Upper lobe of left lung (tissue), 6 donors: Measurements from ENCODE around the gene BLCAP. TPM values are rescaled to one million over a fixed set of nuclear protein-coding genes. Genes with fewer than 3 reads are reported as not detected.
A peak's percentile ranks its signal among the peaks of the same experiment; 100 is the strongest.

Experiments
- ATAC-seq, 2 donors: fragments of 200-7000 bp; cut with Tn5 transposase; one replicate each; pipeline ENCODE4 v1.9.1; 2022; ENCODE audit warnings: mild to moderate bottlenecking in 2 of 2, moderate library complexity in 2 of 2; ENCODE audit not compliant: low FRiP score in 2 of 2
- DNase-seq, 2 donors: peaks; one replicate each; pipeline ENCODE4 v3.0.0-alpha.2; 2019 to 2020
- H3K27ac ChIP-seq, 4 donors: fragments of 200-600 bp; sonication (generic); one replicate each; pipeline ENCODE4 v1.5.1; 2016 to 2019
- H3K27me3 ChIP-seq, 4 donors: fragments of 200-600 bp; sonication (generic); one replicate each; pipeline ENCODE4 v1.5.1; 2017 to 2019
- H3K36me3 ChIP-seq, 4 donors: fragments of 200-600 bp; sonication (generic); one replicate each; pipeline ENCODE4 v1.5.1; 2016 to 2019
- H3K4me1 ChIP-seq, 4 donors: fragments of 200-600 bp; sonication (generic); one replicate each; pipeline ENCODE4 v1.5.1; 2018 to 2019
- H3K4me3 ChIP-seq, 4 donors: fragments of 200-600 bp; sonication (generic); one replicate each; pipeline ENCODE4 v1.5.1; 2017 to 2019; ENCODE audit warnings: mild to moderate bottlenecking in 2 of 4, moderate library complexity in 1 of 4
- H3K9me3 ChIP-seq, 4 donors: fragments of 200-600 bp; sonication (generic); one replicate each; pipeline ENCODE4 v1.5.1; 2018 to 2019
- EP300 ChIP-seq, 4 donors: sonication (generic); formaldehyde crosslinking; IDR thresholded peaks; one replicate each; pipeline ENCODE4 v1.5.1; 2017; ENCODE audit warnings: antibody characterized with exemption in 4 of 4, control low read depth in 2 of 4
- POLR2A ChIP-seq, 4 donors: fragments of 450-650 bp; IDR thresholded peaks; one replicate each; pipeline ENCODE4 v1.5.1; 2016 to 2017; ENCODE audit warnings: antibody characterized with exemption in 4 of 4, mild to moderate bottlenecking in 2 of 4
- POLR2AphosphoS5 ChIP-seq, 2 donors: sonication (generic); formaldehyde crosslinking; IDR thresholded peaks; one replicate each; pipeline ENCODE4 v1.5.1; 2017; ENCODE audit warnings: antibody characterized with exemption in 2 of 2
- WGBS, 2 donors: methylation state at CpG; one replicate each; pipeline ENCODE4 v1.1.5; 2017 to 2018; 5-methylcytosine and 5-hydroxymethylcytosine counted together
- total RNA-seq, 6 donors: library from RNA; depleted of rRNA in 4 of 6; stranded (reverse); fragments of >200 nt in 4 of 6; gene quantifications; one replicate each; pipeline versions ENCODE4 v1.1.0 to v1.2.1, GENCODE V29; 2016 to 2021
- TF ChIP-seq, protein P1 (sequence below), 6 experiments: fragments of 450-650 bp in 4 of 6; fragments of 200-600 bp in 2 of 6; sonication (generic) in 2 of 6; IDR thresholded peaks; one replicate each; pipeline ENCODE4 v1.5.1; 2016 to 2019; ENCODE audit warnings: antibody characterized with exemption in 6 of 6
- donor health status: DM: no; HTN: no; CAD: no; lungs with moderate emphysema.
- donor health status: DM: no; HTN: yes; CAD: no; lungs with severe emphysema.

The BLCAP gene
- total RNA-seq, 6 donors from 2014 or later, result 53.4 to 79.6 (median 66.6) TPM

DNA sequence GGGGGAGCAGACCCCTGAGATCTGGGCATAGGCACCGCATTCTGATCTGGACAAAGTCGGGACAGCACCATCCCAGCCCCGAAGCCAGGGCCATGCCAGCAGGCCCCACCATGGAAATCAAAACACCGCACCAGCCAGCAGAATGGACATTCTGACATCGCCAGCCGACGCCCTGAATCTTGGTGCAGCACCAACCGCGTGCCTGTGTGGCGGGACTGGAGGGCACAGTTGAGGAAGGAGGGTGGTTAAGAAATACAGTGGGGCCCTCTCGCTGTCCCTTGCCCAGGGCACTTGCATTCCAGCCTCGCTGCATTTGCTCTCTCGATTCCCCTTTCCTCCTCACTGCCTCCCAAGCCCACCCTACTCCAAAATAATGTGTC is 4.7 kb downstream of the BLCAP start:
- H3K4me1 ChIP-seq, result peaks cover 54 to 83% (median 58%) of the 10 kb centered on the region in 4 donors
- ATAC-seq, result no peak
- H3K36me3 ChIP-seq, result peaks cover 0 to 9% (median 4%) of the 10 kb centered on the region in 4 donors
- no peak overlapping the region for H3K4me3 ChIP-seq
- H3K9me3 ChIP-seq, result no peaks in the 10 kb centered on the region
- no peaks in the 10 kb centered on the region for H3K27me3 ChIP-seq
- DNase-seq, result peak; percentile 21 to 51
- no peak for TF ChIP-seq EP300 (IDR thresholded peaks at IDR 0.05)
- no peak for TF ChIP-seq POLR2AphosphoS5 (IDR thresholded peaks at IDR 0.05)
- no peak for TF ChIP-seq POLR2A (IDR thresholded peaks at IDR 0.05)
- TF ChIP-seq, protein P1, sequence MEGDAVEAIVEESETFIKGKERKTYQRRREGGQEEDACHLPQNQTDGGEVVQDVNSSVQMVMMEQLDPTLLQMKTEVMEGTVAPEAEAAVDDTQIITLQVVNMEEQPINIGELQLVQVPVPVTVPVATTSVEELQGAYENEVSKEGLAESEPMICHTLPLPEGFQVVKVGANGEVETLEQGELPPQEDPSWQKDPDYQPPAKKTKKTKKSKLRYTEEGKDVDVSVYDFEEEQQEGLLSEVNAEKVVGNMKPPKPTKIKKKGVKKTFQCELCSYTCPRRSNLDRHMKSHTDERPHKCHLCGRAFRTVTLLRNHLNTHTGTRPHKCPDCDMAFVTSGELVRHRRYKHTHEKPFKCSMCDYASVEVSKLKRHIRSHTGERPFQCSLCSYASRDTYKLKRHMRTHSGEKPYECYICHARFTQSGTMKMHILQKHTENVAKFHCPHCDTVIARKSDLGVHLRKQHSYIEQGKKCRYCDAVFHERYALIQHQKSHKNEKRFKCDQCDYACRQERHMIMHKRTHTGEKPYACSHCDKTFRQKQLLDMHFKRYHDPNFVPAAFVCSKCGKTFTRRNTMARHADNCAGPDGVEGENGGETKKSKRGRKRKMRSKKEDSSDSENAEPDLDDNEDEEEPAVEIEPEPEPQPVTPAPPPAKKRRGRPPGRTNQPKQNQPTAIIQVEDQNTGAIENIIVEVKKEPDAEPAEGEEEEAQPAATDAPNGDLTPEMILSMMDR (IDR thresholded peaks at IDR 0.05), result no peak
- WGBS, 2 donors, result 79 to 92% methylated on average over 6 to 13 of the region's 13 CpGs
- H3K27ac ChIP-seq, result peak overlapping the region in 2 of 4 donors; percentile 2 to 70

DNA sequence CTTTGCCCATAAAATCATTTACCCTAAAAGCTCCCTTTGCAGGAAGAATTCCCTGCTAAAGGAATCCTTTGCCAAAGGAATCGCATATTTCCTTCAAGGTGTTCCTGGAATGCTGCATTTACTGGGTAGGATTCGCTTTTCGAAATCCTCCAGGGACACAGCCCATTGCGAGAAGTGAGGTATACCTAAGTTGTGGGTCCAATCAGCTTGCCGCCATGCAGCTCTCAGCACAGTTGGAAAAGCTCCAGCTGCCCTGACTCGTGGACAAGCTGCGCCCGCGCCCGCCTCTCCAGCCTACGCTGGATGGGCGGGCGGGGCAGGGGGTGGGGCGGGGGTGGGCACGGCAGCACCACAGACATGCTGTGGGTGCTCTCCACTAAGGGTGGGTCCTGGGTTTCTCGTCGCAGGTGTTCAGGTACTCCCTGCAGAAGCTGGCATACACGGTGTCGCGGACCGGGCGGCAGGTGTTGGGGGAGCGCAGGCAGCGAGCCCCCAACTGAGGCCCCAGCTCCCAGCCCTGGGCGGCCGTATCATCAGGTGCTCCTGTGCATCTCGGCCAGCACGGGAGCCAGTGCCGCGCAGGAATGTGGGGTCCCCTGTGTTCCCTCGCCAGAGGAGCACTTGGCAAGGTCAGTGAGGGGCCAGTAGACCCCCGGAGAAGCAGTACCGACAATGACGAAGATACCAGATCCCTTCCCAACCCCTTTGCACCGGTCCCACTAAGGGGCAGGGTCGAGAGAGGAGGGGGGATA is 5.2 kb downstream of the BLCAP start:
- no peak overlapping the region for H3K4me3 ChIP-seq

DNA sequence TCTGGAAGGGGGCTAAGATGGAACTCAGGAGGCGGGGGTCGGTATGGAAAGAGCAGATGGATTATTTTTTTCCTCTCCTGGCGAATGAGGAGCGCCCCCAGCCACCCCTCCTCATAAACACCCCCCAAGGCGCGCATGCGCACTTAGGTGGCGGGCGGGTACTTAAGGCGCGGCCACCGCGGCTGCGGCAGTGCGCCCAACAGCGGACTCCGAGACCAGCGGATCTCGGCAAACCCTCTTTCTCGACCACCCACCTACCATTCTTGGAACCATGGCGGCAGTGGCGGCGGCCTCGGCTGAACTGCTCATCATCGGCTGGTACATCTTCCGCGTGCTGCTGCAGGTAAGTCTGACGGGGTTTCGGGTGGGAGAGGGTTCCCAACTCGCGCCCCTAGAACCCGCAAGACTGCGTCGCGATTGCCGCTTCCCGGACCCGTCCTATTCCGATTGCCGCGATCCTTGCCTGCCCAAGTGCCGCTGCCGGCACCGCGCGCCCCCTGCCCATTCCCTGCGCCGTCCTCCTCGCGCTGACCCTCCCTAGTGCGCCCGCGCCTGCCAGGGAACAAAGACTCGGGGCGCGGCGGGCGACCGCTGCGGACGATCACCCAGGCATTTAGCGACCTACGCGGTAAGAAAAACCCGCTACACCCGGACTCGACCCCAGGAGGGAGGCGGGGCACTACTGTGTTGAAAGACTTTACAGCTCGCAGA is 6.5 kb downstream of the BLCAP start, which contains the start of gene NNAT:
NNAT (plus strand) TSS at position 190 of the 711 bp plus-strand sequence; CDS start at position 272, 82 bp downstream.
- 72 to 83% methylated on average over 61 to 68 of the region's 69 CpGs for WGBS, 2 donors
- no peak for ATAC-seq
- H3K36me3 ChIP-seq, result peaks cover 0 to 16% (median 4%) of the 10 kb centered on the region in 4 donors
- peaks cover 62 to 87% (median 65%) of the 10 kb centered on the region in 4 donors for H3K4me1 ChIP-seq
- H3K4me3 ChIP-seq, result peak within 1 kb of the TSS in 3 of 4 donors; percentile 23 to 27 (median 23)
- TF ChIP-seq, protein P1 (IDR thresholded peaks at IDR 0.05), result no peak
- TF ChIP-seq EP300 (IDR thresholded peaks at IDR 0.05) (no peak), POLR2A (IDR thresholded peaks at IDR 0.05) (no peak), POLR2AphosphoS5 (IDR thresholded peaks at IDR 0.05) (no peak)
- H3K9me3 ChIP-seq, result no peaks in the 10 kb centered on the region
- peak in 1 of 2 donors; percentile 79 for DNase-seq
- H3K27ac ChIP-seq, result peak within 1 kb of the TSS in 1 of 4 donors; percentile 28
- H3K27me3 ChIP-seq, result no peaks in the 10 kb centered on the region

More for the DNA sequence above, 5.2 kb downstream of the BLCAP start:
- peaks cover 59 to 88% (median 64%) of the 10 kb centered on the region in 4 donors for H3K4me1 ChIP-seq
- ATAC-seq (peak in 1 of 2 donors; percentile 68), DNase-seq (peak; percentile 85 to 87)
- no peaks in the 10 kb centered on the region for H3K27me3 ChIP-seq
- peaks cover 0 to 14% (median 4%) of the 10 kb centered on the region in 4 donors for H3K36me3 ChIP-seq
- TF ChIP-seq POLR2A (IDR thresholded peaks at IDR 0.05) (no peak), EP300 (IDR thresholded peaks at IDR 0.05) (peak in 1 of 4 donors; percentile 8), POLR2AphosphoS5 (IDR thresholded peaks at IDR 0.05) (no peak)
- TF ChIP-seq, protein P1 (IDR thresholded peaks at IDR 0.05), result no peak
- H3K9me3 ChIP-seq, result no peaks in the 10 kb centered on the region
- peak overlapping the region in 2 of 4 donors; percentile 2 to 70 for H3K27ac ChIP-seq
- 71 to 82% methylated on average over 5 to 23 of the region's 36 CpGs for WGBS, 2 donors

DNA sequence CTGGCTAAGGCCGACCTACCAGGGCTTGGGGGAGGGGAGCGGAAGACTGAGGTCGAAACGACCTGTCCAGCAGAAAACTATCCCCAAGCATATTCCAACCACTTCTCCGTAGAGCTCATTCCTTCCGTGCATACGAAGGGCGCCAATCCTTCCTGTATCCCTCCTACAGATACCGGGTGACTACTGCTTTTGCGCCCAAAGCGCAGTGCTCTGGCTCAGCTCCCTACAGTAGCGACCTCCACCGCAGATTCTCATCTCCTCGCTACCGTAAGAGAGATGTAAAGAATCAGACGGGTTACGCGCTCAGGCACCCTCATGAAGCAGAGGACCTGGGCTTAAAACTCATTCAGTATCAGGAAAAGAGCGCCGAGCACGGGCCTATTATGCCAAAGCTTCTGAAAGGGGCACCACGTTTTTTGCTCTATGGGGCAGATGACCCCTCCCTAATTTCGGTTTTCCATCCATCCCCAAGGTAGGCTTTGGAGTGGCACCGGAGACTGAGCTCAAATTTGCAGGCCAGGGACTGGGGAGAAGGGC is 7.2 kb downstream of the BLCAP start:
- ATAC-seq, result no peak
- Histone ChIP-seq H3K4me1 (peaks cover 55 to 80% (median 58%) of the 10 kb centered on the region in 4 donors), H3K27me3 (no peaks in the 10 kb centered on the region), H3K27ac (peak overlapping the region in 1 of 4 donors; percentile 28), H3K36me3 (peaks cover 0 to 23% (median 4%) of the 10 kb centered on the region in 4 donors), H3K4me3 (no peak overlapping the region), H3K9me3 (no peaks in the 10 kb centered on the region)
- DNase-seq, result peak in 1 of 2 donors; percentile 12
- WGBS, 2 donors, result 83 to 95% methylated on average over 23 to 24 of the region's 24 CpGs
- TF ChIP-seq POLR2A (IDR thresholded peaks at IDR 0.05), result no peak
- TF ChIP-seq EP300 (IDR thresholded peaks at IDR 0.05), result no peak
